Activated naive CD4-positive, alpha-beta T cell treated with anti-CD3 and anti-CD28 coated beads, Interleukin-2, amount 50 U/mL, for 24 hours (primary cell): Measurements from ENCODE around the gene NLRP3.
A peak's percentile ranks its signal among the peaks of the same experiment; 100 is the strongest.

Source experiments
- H3K27ac Mint-ChIP-seq: one replicate; pipeline ENCODE4 v1.8.0; 2021; ENCODE audit warnings: mild to moderate bottlenecking, mixed read lengths
- H3K27me3 Mint-ChIP-seq: one replicate; pipeline ENCODE4 v1.8.0; 2021; ENCODE audit warnings: mixed read lengths
- H3K36me3 Mint-ChIP-seq: one replicate; pipeline ENCODE4 v1.8.0; 2021; ENCODE audit warnings: mixed read lengths
- H3K4me1 Mint-ChIP-seq: one replicate; pipeline ENCODE4 v1.8.0; 2021; ENCODE audit warnings: mixed read lengths
- H3K4me3 Mint-ChIP-seq: one replicate; pipeline ENCODE4 v1.8.0; 2021; ENCODE audit warnings: mild to moderate bottlenecking, mixed read lengths
- H3K9me3 Mint-ChIP-seq: one replicate; pipeline ENCODE4 v1.8.0; 2021; ENCODE audit warnings: mixed read lengths

NLRP3 gene

DNA sequence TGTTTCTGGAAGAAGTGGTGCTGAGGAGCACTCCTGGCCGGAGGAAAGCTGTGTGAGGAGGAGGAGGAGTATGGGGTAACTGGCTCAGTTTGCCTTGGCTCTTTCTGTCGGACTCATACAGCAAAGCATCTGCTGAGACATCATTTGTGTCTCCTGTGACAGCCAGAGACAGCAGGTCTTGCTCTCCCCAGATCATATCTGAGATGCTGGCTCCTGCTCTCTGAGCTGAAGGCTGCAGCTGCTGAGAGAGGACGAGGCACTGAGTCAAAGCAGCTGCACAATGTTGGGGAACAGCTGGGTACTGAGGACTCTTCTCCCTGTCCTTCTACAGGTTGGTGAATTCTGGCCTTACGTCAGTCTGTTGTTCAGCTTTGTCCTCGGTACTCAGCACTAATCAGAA, 27.7 kb downstream of the NLRP3 start:
- H3K27ac Mint-ChIP-seq = no peak overlapping the region

DNA sequence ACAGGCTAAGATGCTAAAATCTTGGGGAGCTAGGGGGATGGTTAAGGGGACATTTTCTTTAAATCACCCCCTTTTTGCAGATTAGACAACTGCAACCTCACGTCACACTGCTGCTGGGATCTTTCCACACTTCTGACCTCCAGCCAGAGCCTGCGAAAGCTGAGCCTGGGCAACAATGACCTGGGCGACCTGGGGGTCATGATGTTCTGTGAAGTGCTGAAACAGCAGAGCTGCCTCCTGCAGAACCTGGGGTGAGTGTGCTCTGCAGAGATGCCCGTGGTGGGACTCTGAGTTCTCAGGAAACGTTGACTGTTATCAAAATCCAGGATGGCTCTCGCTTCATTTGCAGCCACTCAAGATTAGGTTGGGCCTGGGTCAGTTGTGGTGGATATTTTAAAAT, 28.6 kb downstream of the NLRP3 start:
- Mint-ChIP-seq H3K9me3 (no peaks in the 10 kb centered on the region), H3K27ac (no peak overlapping the region), H3K4me1 (no peaks in the 10 kb centered on the region), H3K27me3 (no peaks in the 10 kb centered on the region), H3K4me3 (no peak overlapping the region), H3K36me3 (peaks cover 33% of the 10 kb centered on the region)

More for the DNA sequence above, 27.7 kb downstream of the NLRP3 start:
- Mint-ChIP-seq H3K27me3 (no peaks in the 10 kb centered on the region), H3K36me3 (peaks cover 37% of the 10 kb centered on the region), H3K9me3 (no peaks in the 10 kb centered on the region), H3K4me1 (no peaks in the 10 kb centered on the region), H3K4me3 (no peak overlapping the region)

DNA sequence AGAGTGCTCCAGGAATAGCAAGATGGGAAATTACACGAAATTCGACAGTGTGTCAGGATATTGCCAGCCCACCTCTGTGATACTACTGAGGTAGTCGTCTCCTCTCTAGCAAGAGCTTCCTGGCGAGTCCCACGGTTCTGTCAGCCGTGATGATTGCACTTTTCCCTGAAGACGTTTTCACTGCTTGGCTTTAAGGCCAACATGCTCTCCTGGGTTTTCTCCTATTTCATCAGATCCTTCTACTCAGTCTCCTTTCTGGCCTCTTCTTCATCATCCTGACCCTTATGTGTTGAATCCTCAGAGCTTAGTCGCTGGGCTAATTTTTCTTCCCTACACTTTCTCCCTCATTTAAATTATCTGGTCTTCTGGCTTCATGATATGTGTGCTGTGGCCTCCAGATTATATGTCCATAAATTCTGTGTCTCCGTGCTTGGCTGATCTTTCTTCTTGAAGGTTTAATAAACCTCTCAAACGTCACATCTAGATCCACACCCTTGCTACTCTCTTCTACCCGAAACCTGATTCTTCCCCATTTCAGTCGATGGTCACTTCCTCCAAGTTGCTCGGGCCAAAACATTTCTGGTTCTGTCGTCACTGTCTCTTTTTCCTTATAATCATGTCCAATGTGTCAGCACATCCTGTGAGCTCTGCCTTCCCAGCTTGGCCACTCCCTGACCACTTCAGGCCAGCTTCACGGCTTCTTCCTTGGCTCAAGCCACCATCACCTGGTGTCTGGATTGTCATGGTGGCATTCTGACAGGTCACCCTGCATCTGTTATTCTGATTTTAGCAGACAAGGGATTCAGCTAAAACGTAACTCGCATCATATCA, 29.8 kb downstream of the NLRP3 start:
- Mint-ChIP-seq H3K27ac (no peak overlapping the region), H3K36me3 (peaks cover 28% of the 10 kb centered on the region), H3K4me1 (peaks cover 6% of the 10 kb centered on the region), H3K4me3 (no peak overlapping the region), H3K27me3 (no peaks in the 10 kb centered on the region), H3K9me3 (no peaks in the 10 kb centered on the region)

DNA sequence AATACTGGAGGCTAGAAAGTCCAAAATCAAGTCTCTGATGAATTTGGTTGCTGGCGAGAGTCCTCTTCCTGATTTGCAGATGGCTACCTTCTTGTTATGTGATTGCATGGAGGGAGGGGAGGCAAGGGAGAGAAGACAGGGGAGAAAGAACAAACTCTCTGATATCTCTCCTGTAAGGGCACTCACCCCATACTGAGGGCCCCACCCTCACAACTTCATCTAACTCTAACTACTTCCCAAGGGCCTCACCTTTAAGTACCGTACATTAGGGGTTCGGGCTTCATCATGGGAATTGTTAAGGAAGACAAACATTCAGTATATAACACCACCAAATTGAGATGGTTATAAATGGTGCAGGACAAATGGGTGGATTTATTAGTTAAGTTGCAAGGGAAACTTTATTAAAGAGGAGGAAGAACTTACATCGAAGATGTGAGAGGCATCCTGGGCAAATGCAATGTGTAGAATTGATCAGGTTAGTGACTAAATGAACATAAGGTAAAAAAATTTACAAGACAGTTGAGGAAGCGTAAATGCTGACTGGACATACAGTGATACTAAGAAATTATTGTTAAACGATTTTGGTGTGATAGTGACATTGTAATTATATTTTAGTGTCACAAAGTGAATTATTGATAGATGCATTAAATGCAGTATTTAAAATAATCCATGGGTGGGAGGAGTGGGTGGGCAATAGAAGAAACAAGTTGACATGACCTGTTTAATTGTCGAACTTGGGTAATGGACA, 31.4 kb downstream of the NLRP3 start:
- Mint-ChIP-seq H3K27ac (no peak overlapping the region), H3K27me3 (no peaks in the 10 kb centered on the region), H3K4me3 (no peak overlapping the region), H3K4me1 (peaks cover 8% of the 10 kb centered on the region), H3K9me3 (no peaks in the 10 kb centered on the region), H3K36me3 (peaks cover 30% of the 10 kb centered on the region)

DNA sequence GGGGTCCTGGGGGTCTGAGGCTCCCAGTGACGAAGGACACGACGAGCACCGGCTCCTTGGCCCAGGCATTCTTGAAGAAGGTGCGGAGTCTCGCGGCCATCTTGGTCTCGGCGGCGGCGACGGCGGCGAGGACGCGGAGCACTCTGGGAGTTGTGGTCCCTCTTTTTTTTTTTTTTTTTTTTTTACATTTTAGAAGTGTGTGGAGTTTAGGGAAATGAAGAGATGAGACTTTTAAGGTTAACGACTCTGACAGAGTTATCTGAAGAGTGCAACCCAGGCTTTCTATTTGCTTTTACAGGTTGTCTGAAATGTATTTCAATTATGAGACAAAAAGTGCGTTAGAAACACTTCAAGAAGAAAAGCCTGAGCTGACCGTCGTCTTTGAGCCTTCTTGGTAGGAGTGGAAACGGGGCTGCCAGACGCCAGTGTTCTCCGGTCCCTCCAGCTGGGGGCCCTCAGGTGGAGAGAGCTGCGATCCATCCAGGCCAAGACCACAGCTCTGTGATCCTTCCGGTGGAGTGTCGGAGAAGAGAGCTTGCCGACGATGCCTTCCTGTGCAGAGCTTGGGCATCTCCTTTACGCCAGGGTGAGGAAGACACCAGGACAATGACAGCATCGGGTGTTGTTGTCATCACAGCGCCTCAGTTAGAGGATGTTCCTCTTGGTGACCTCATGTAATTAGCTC, 32.3 kb downstream of the NLRP3 start:
- Mint-ChIP-seq H3K9me3 (no peaks in the 10 kb centered on the region), H3K4me3 (peak overlapping the region; percentile 26), H3K27ac (no peak overlapping the region), H3K4me1 (peaks cover 8% of the 10 kb centered on the region), H3K27me3 (no peaks in the 10 kb centered on the region), H3K36me3 (peaks cover 30% of the 10 kb centered on the region)

- Mint-ChIP-seq H3K36me3 (peaks cover 16% of the 10 kb centered on the region), H3K4me3 (no peak overlapping the region), H3K27me3 (no peaks in the 10 kb centered on the region), H3K9me3 (no peaks in the 10 kb centered on the region), H3K27ac (no peak overlapping the region), H3K4me1 (peaks cover 8% of the 10 kb centered on the region)
These were observed 35.5 kb downstream of the NLRP3 start for GRCh38 chr1:247451388-247452010.

DNA sequence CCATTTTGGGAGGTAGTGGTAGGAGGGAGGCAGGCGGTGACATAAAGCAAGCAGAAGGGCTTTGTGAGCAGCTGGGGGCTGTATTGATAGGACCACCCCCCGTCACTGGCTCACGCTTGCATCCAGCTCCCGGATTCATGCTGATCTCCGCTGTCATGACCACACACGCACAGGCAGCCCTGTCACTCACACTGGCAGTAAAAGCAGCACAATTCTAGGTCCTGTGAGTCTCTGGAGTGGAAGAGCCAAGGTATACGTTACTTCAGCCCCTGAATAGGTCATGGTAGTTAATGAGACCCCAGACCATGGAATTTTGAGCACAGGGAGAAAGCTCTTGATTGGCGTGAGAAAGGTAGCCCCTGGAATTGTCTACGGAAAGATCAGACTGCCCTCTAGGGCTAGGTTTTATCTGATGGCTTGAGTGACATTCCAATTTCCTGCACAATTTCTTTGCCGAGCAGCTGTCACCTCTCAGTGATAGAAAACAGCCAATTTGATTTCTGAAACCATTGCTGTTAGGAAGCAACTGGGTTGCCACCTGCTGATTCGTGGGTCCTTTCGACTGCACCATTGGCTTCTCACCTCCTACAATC, 36.6 kb downstream of the NLRP3 start:
- Mint-ChIP-seq H3K9me3 (no peaks in the 10 kb centered on the region), H3K4me1 (peaks cover 17% of the 10 kb centered on the region), H3K36me3 (peaks cover 8% of the 10 kb centered on the region), H3K27me3 (no peaks in the 10 kb centered on the region), H3K4me3 (no peak overlapping the region), H3K27ac (no peak overlapping the region)

DNA sequence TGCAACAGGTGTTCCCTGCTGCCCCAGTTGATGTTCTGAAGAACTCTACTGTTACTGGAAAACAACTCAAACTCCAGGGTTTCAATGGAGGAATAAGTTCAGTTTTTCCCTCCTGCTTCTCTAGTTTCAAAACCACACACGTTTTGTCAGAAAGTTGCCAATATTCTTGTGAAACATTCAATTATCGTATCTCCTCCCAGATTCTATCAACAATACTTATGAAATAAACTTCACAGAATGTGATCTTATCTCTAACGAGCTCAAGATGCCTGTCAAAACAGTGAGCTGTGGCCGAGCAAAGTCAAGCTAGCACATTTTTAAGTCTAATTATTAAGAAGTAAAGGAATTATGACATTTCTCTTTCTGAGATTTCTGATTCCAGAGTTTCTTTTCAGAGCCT, 37.3 kb downstream of the NLRP3 start:
- H3K27me3 Mint-ChIP-seq = no peaks in the 10 kb centered on the region
- no peak overlapping the region for H3K4me3 Mint-ChIP-seq
- peaks cover 17% of the 10 kb centered on the region for H3K4me1 Mint-ChIP-seq
- H3K36me3 Mint-ChIP-seq = peaks cover 8% of the 10 kb centered on the region
- H3K27ac Mint-ChIP-seq = no peak overlapping the region
- H3K9me3 Mint-ChIP-seq = no peaks in the 10 kb centered on the region

GRCh38 chr1:247453997-247454396, 38.0 kb downstream of the NLRP3 start:
- H3K27me3 Mint-ChIP-seq = no peaks in the 10 kb centered on the region
- H3K36me3 Mint-ChIP-seq = peaks cover 5% of the 10 kb centered on the region
- H3K4me1 Mint-ChIP-seq = peaks cover 17% of the 10 kb centered on the region
- no peak overlapping the region for H3K27ac Mint-ChIP-seq
- H3K4me3 Mint-ChIP-seq = no peak overlapping the region
- H3K9me3 Mint-ChIP-seq = no peaks in the 10 kb centered on the region

DNA sequence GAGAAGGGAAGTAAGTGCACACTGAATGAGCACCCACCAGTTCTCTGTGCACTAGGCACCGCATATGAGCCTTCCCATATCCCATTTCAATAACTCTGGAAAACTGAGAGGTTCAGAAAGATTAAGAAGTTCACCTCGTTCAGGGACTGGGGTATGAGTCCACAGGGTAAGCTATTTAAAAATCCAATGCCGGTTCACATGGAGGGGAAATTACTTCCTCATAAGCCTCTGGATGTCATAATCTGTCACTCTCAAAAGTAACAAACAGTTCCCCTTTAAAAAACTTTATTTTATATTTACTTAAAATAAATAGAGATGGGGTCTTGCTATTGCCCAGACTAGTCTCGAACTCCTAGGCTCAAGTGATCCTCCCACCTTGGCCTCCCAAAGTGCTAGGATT, 40.0 kb downstream of the NLRP3 start:
- H3K27ac Mint-ChIP-seq = no peak overlapping the region
- H3K36me3 Mint-ChIP-seq = no peaks in the 10 kb centered on the region
- peaks cover 9% of the 10 kb centered on the region for H3K4me1 Mint-ChIP-seq
- no peaks in the 10 kb centered on the region for H3K27me3 Mint-ChIP-seq
- H3K4me3 Mint-ChIP-seq = no peak overlapping the region
- no peaks in the 10 kb centered on the region for H3K9me3 Mint-ChIP-seq

DNA sequence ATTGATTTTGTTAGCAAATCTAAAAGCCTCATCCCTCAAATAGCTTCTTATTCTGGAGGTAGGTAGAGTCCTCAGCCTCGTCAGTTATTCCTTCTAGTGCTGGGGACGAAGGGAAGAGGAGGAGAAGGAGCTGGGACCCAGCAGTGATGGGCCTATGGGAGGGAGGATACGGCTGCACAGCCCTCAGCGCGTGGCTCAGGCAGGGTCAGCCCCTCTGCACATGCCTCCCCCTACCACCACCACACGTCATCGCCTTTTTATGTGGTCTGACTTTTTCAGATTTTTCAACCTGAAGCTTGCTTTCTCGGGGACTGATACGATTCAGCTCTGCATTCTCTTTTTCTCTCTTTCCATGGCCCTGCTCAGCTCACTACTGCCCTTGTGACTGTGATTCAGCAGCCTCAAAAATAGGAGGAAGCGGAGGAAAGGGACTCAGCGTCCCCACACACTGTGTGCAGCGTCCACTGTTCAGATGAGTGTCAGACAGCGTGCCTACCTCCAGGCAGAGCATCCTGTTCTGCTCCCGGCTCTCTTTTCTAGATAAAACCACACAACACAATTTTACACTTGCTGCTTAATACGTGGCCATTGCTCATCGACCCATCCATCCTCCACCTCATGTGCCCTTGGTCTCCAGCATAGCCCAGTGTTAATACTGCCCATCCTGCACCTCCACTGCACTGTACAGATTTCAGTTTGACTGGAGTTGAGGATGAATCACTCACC, 41.1 kb downstream of the NLRP3 start:
- peaks cover 9% of the 10 kb centered on the region for H3K4me1 Mint-ChIP-seq
- peaks cover 2% of the 10 kb centered on the region for H3K27me3 Mint-ChIP-seq
- no peaks in the 10 kb centered on the region for H3K36me3 Mint-ChIP-seq
- no peak overlapping the region for H3K4me3 Mint-ChIP-seq
- no peaks in the 10 kb centered on the region for H3K9me3 Mint-ChIP-seq
- H3K27ac Mint-ChIP-seq = no peak overlapping the region

- Mint-ChIP-seq H3K4me1 (peaks cover 9% of the 10 kb centered on the region), H3K9me3 (no peaks in the 10 kb centered on the region), H3K4me3 (no peak overlapping the region), H3K27ac (no peak overlapping the region), H3K36me3 (no peaks in the 10 kb centered on the region), H3K27me3 (peaks cover 2% of the 10 kb centered on the region)
These were observed 43.5 kb downstream of the NLRP3 start for GRCh38 chr1:247459507-247459906.

DNA sequence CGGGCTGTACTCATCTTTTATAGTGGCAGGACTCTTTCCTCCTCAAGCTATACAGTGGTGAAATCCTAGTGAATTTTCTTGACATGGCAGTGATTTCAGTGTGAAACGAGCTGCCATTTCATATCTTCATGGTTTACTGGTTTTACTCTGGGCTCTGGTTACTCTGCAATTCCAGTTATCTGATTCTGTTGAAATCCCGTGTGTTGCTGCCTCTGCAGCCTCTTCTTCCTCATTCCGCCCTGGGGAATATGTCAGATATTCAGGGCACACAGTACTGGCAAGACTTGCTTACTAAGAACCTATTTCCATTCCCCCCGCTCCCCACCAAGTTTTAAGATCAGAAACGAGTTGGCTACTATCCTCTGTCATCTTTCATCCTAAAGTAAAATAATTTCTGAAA, 49.8 kb downstream of the NLRP3 start:
- Mint-ChIP-seq H3K9me3 (no peaks in the 10 kb centered on the region), H3K4me1 (no peaks in the 10 kb centered on the region), H3K4me3 (no peak overlapping the region), H3K36me3 (no peaks in the 10 kb centered on the region), H3K27ac (no peak overlapping the region), H3K27me3 (peaks cover 3% of the 10 kb centered on the region)

DNA sequence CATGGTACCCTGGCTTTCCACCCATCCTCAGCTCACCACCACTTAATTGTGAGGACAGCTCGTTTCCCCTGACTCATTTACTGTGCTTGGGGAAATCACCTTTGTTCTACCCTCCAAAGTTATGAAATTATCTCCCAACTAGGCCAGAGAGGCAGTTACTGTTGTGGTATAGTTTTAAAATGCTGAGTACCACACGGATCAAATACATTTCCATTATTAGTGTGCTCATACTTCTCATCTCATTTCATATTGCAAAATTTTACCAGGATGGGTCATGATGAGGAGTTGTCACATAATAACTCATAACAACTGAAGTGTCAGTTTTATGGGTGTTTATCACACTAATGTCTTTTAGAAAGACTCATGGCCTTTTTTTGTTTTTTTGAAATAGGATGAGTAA, 51.2 kb downstream of the NLRP3 start:
- no peaks in the 10 kb centered on the region for H3K36me3 Mint-ChIP-seq
- no peak overlapping the region for H3K27ac Mint-ChIP-seq
- no peaks in the 10 kb centered on the region for H3K4me1 Mint-ChIP-seq
- H3K27me3 Mint-ChIP-seq = peaks cover 1% of the 10 kb centered on the region
- H3K9me3 Mint-ChIP-seq = no peaks in the 10 kb centered on the region
- no peak overlapping the region for H3K4me3 Mint-ChIP-seq
